ENCODE data around the gene MTFMT.

- TF ChIP-seq CEBPB (IDR thresholded peaks at IDR 0.05) (no peak), REST (IDR thresholded peaks at IDR 0.05; ENCODE audit: low read depth) (no peak), RAD21 (IDR thresholded peaks at IDR 0.05; ENCODE audit: low read depth) (no peak), USF1 (IDR thresholded peaks at IDR 0.05) (no peak), TCF12 (IDR thresholded peaks at IDR 0.05; ENCODE audit: low read depth) (no peak), NFIC (IDR thresholded peaks at IDR 0.05) (no peak)
These were observed 11.0 kb upstream of the MTFMT start for GRCh38 chr15:65040461-65040860.

Measured in Ishikawa (cell line).